ENCODE measurements around the gene CCDC28A.

The CCDC28A gene

DNA sequence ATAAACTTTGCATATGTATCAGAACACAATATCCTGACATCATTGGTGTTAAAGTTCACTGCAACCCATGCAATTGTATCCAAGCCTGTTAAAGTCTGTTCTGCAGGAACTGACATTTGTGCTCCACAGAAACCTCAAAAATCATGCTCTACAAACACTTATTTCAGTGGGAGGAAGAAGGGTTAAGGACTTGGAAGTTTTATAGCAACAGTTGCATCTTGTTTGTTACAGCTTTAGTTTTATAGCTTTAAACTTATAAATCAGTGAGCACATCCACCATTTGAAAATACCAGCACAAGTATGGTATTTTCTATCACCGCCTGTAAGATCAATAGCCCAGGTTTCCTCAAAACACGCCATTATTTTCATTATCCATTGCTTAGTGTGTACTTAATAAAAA is 23.2 kb downstream of the CCDC28A start:
- no peak for DNase-seq

DNA sequence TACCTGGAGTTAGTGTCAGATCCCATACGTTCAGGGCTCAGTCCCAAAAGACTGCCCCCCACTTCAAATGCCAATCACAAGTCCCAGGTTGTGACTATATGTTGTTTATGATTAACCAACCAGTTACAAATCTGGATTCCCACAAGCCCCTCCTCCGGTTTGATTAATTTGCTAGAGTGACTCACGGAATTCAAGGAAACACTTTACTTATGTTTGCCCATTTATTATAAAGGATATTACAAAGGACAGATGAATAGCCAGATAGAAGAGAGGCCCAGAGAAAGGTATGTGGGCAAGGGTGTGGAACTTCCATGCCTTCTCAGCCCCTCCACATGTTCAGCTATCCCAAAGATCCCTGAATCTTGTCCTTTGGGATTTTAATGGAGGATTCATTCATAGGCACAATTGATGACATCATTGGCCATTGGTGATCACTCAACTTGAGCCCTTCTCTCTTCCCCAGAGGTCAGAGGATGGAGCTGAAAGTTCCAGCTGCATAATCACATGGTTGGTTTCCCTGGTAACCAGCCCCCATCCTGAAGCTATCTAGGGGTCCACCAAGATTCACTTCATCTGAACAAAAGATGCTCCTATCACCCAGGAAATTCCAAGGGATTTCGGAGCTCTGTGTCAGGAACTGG is 24.4 kb downstream of the CCDC28A start:
- DNase-seq: no peak

DNA sequence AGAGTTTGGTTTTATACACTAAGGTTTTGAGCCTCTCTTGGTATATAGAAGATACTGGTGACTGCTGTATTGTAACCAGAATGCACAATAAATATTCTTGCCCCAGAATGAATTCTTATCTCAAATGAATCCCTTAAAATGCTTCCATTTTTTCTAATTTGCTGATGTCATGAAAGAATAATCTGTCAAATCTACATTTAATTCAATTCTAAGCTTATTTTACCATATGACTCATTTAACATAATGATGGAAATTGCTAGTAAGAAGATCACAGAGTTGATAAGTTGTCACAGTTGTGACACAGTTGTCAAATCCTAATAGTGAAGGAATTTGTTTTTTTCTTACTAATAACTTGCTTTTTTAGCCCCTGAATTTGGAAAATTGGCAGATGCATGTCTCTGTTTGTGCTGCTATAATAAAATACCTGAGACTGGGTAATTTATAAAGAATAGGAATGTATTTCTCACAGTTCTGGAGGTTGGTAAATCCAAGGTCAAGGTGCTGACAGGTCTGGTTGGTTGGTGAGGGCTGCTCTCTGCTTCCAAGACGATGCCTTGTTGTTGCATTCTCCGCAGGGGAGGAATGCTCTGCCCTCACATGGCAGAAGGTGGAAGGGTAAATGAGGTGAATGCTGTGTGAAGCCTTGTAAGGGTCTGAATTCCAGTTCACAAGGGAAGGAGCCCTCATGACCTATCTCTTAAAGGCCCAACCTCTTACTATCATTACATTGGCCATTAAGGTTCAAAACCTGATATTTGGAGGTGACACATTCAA is 27.0 kb downstream of the CCDC28A start:
- DNase-seq: no peak

DNA sequence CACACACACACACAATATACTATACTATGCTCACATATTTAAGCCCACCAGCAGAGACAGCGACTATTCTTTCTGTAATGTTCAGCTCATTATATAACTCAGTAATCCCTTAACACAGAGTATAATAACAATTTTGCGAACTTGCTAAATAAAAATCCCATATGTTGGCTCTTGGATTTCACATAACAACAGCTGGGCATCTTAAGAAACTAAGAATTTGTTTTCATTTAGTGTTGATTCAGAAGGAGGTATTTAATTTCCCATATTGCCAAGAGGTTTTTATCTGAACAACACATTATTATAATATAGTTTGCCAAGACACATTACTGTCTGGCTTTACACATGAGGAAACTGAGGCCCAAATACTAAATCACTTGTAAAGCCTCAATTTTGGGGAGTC is 29.8 kb downstream of the CCDC28A start:
- no peak for DNase-seq

DNA sequence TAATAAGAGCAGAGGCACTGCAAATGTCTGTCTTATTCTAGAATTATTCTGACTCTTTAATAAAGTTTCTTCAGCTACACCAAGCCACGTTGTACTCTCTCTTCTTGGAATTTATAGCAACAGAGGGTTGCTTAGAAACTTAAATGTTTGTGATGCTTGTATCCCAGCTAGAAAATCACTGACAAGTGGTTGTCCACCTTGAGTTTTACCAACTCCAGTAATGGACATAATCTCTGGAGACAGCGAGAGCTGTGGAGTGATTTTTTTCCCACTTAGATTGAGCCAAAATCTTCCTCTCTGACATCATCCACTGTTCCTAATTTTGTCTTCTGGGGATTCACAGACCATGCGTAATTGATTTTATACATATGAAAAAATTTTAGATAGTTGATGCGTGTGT is 30.3 kb downstream of the CCDC28A start:
- no peak for DNase-seq

DNA sequence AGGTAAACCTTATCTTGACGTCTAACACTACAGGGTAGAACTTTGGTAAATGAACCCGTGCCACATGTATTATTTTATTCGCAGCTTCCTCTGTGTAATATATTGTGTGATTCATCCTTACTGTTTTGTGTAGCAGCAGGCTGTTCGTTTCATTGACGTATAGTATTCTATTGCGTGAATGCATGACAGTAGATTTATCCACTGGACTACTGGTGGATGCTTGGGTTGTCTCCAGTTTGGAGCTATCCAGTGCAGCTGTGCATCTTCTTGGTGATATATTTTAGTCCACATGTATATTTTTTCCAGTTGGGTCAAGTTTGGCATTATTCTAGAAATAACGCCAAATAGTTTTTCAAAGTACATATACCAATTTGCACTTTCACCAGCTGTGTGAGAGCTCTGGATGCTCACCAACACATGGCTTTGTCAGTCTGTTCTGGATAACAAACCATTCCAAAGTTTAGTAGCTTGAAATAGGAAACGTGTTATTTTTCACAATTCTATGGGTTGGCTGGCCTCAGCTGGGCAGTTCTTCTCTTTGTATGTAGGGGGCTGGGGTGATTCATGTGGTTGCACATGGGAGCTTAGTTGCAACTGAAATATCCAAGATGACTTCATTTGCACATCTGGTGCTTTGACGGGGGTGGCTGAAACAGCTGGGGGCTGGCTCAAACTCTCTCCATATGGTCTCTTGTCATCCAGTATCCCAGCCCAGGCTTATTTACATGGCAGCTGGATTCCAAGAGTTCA is 31.6 kb downstream of the CCDC28A start:
- DNase-seq: no peak

DNA sequence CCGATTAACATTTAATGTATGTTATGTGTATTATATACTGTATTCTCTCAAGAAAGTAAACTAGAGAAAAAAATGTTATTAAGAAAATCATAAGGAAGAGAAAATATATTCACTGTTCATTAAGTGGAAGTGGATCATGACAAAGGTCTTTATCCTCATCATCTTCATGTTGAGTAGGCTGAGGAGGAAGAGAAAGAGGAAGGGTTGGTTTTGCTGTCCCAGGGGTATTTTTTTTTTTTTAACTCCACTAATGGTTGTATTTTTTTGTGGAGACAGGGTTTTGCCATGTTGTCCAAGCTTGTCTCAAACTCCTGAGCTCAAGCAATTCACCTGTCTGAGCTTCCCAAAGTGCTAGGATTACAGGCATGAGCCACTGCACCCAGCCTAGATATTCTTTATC is 33.3 kb downstream of the CCDC28A start:
- DNase-seq: no peak

DNA sequence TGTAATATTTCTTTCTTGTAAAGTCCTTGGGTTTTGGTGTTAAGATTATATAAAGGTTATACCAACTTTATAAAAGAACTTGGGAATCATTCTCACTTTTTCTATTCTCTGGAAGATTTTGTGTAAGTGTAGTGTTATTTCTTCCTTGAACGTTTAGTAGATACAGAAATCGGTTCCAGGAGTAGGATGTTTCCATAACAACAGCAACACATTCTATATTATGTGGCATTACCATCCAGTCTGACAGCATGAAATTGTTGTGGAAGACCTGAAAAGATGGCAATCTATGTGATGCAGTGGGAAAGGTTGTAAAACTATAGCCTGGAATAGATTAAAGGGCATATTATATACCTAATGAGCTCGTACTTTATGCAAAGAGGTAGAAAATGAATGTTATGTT is 36.1 kb downstream of the CCDC28A start:
- DNase-seq: no peak

DNA sequence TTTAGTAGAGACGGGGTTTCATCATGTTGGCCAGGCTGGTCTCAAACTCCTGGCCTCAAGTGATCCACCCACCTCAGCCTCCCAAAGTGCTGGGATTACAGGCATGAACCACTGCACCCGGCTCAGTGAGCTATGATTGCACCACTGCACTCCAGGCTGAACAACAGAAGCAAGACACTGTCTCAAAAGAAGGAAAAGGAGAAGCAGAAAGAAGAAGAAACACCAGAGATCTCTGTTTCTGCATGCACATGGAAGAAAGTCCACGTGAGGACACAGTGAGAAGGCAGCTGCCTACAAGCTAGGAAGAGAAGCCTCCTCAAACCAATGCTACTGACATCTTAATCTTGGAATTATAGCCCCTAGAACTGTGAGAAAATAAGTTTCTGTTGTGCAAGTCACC is 38.3 kb downstream of the CCDC28A start:
- DNase-seq: no peak

DNA sequence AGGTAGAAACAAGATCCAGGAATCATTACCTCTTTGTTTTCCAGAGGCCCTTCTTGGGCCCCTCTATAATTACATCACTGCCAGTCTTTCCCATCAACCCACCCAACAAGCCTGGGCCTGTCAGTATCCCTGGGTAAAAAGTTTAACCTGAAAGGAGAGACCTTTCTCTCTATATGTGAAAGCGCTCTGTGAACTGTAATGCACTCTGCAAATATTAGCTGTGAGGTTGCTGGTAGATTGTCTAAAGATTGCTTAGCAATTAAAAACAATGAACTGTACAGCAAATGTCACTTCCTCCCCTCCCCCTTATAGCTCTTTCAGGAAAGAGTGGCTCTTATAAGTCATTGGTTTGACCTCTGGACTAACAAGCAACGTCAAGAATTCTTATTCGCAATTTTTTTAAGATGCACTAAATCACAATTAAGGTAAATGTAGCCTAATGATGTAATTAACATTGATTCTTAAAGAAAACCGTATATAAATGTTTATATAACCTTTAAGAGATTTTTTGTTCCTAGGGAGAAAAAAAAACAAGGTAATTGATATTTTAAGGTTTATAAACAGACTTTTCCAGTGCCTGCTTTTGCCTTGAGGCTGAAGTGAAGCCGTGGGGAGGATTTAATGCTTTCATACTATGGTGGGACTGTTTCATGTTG is 40.7 kb downstream of the CCDC28A start:
- DNase-seq: no peak

DNA sequence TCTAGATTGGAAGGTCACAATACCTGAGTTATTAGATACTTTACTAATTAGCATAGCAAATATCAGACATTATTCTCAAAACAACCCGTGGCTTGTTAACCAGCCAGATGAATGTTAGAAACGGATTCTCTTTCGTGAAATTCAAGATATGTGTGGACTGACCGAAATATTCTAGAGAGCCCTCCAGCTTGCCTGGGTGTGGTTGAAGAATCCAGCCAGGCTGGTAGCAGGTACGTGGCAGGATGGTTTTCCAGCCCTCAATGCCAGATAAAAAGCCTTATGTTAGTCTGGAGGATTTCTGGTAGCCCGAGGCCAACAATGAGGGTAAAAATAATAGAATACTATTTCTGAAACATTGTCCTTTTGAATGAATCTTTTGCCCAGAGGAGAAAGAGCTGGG is 41.7 kb downstream of the CCDC28A start:
- no peak for DNase-seq

DNA sequence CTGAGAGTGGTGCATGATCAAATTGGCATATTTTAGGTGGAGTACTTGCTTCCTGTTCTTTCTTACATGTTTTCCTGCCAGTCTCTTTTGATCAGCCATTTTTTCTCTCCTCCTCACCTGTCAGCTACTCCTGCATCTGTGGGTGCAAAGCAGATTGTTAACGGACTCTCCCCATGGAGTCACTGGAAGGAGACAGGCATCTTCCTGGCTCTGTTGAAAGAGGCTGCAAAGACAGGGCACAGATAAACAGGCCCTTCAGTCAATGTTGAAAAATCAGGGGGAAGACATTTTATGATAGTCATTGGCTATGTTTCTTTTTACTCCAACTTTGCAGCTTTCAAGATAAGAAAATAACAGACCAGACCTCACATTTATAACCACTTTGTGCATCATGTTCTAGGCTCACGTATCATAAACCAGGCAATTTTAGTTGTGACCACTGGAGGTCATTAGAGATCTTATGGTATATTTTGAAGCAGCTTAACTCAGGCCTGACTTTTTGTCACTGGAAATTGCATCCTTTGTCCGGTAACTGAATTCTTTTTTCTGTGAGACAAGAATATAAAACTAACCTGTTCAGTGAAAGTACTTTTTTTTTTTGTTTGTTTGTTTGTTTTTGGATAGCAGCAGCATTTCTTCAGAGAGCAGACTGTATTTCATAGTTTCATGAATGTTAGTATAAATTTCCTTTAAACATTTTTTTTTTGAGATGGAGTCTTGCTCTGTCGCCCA is 42.4 kb downstream of the CCDC28A start:
- DNase-seq: no peak

DNA sequence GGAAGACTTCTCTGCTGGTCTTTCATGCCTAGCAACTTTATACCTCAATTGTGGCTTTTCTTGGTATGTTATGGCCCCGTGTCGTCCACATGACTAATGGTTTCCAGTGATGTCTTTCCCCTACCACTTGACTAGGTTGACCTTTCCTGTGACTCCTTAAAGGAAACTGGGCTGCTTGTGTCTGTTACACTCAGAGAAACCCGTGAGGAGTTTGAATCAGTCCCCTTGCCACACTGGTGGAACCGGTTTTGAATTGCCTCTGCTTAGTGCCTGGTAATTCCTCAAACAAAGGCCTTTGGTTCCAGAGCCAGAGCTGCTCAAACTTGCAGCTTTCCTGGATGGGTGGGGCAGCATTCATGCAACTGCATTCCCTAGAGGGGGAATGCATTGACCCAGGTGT is 44.2 kb downstream of the CCDC28A start:
- DNase-seq: peak; percentile 16 to 28

DNA sequence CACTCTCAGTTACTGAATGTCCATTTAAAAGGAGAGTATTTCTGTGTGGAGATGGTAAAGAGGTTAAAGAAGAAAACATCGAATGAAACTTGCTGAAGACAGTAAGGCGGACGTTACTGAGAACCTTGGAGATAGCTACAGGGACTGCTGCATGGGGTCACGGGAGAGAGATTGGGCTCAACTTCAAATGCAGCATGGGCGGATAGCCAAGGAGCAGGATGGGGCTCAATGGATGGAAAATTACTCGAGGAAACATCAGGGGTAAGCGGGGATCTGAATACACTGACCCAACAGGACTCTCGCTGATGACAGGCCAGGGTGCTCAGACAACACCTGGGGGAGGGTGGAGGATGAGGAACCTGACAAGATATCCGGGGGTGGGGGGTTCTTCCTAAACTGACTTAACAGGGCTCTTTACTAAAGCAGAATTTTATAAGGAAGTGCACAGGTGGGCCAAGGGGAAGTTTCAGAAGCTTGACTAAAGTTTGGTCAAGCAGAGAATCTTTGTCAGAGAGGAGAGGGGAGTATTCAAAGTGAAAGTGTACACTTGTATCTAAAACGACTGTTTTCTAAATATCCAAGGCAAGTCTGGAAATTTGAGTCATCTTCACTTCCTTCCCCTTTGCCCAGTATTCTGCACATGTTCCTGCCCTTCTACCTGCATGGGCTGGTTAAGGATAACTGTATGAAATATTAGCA is 45.1 kb downstream of the CCDC28A start:
- peak in 1 of 2 experiments; percentile 25 for DNase-seq

DNA sequence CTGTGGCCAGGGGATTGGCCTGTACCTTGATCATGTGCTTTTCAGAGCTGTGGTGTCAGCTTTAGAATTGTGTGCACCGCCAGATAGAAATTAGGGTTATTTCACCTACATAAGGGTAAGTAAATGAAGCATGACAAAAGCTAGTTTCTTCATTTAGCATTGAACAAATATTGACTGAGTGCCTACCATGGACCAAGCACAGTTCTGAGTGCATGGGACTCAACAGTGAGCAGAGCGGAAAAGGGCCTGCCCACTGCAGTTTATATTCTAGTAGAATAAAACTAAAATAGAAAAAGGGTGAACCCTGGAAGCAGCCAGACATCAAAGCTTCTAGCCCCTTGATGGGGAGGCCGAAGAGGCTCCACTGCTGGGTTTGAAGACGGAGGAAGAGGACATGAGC is 48.0 kb downstream of the CCDC28A start:
- no peak for DNase-seq

DNA sequence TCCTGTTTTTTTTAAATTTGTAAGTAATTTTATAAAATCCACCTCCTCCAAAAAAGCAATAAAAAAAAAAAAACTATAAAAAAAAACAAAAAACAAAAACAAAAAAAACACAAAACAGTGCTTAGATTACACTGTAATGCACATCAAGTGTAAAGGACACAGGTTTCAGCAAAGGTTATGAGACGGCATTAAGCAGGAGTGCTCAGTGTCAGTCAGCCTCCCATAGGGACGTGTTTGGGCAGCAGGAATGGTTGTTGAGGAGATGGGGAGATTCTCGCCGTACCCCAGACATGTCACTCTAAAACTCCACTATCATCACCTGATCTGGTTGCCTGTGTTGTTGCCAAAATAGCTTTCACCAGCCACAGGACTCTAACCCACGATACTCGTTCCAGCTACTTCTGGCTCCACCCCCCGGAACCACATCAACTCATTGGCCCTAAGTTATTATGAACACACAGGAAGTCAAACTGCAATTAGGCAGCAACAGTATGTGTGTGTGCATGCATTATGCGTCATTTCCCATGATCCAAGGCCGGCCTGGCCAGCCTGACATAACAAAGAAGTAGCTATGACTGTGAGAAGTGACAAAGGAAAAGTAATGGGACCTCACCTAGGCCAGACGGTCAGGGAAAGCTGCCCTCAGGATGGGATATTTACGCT is 51.0 kb downstream of the CCDC28A start:
- DNase-seq: peak in 1 of 2 experiments; percentile 13

DNA sequence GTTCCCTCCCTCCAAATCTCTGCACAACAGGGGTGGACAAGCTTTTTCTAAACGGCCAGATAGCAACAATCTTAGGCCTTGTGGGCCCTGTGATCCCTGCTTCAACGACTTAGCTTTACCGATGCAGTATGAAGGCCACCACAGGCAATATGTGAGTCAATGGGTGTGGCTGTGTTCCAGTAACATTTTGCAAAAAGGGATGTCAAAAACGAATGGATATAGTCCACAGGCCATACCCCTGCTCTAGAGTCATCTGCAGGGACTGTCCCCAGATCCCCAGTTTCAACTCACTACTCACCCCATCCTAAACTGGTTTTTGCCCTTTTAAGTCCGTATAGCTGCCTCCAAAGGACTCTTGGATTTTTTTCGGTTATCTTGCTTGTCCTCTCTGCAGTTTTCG is 56.7 kb downstream of the CCDC28A start:
- no peak for DNase-seq

DNA sequence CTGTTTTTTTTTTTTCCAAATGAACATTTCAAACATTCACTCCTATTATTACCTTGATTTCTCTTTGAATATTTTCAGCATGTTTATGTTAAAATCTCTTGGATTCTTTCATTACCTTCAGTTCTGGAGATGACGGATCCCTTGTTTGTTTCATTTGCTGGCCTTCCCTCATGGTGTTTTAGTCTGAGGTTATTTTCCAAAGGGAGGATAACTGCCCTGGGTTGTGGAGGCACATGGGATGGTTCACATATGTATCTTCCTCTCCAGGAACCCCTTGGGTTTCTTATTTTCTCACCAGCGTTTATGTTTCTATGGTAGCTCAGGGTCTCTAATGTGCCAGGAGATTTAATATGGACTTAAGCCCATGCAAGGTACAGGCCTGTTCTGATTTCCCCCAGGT is 58.6 kb downstream of the CCDC28A start:
- DNase-seq: no peak

DNA sequence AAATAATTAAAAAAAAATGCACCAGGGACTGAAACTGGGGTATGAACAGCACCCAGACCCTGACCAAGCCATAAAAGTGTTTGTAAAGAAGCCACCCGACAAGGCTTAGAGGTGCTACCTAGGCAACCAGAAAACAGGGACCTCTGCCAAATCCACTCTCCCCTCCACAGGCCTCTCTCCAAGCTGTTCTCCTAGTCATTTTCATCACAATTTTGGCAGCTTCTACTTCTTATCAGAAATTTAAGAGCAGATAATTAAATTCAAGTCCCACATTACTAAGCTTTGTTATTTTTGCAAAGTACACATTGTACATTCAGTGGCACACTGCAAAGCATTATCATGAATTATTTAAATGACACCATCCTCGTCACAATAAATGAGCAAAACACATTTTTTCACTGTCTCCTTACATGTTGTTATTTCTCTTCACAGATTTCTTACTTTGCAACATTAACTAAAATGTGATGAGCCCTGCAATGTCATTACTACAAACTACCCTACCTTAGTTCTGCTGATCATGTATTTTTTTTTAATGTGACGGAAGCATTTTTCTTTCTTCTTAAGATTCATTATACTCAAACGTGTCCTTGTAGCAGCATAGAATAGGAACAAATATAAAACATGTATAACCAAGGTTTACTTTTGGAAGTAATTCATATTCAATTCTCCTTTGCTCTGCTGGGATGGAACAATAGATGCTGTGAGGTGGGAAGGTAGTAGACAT is 60.4 kb downstream of the CCDC28A start:
- DNase-seq: no peak

DNA sequence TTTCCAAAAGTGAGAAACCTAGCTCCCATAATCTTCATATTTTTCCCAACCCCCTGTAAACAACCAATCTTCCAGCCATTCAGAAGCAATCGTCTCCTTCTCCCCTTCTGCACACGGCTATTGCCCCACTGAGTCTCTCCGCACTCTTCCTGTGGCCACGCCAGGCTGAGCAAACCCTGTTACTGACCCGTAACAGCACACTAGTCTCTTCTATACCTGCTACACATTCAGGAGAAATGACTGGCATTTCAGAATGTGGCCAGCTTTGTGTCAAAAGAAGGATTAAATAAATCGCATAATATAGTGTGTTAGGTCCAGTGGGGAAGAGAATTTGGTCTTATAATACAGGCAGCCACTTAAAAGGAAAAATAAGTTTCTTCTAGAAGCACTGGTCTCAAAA is 63.7 kb downstream of the CCDC28A start:
- DNase-seq: no peak

Data from activated CD4-positive, alpha-beta T cell treated with anti-CD3 and anti-CD28 coated beads, Interleukin-2, amount 50 U/mL, for 48 hours (primary cell).